Stimulated activated CD8-positive, alpha-beta memory T cell treated with anti-CD3 and anti-CD28 coated beads, Interleukin-4, amount 100 ng/mL, for 4 hours (primary cell): ENCODE data around the gene FCAR.
"Not testable (repeated sequence)": the region's sequence is repeated elsewhere in the genome, so short reads cannot be mapped to it uniquely, and the experiment has no call there.

Experiments used
- DNase-seq, 2 donors: peaks; one replicate each; pipeline ENCODE4 v3.0.0-alpha.2; 2020; ENCODE audit warnings: low read depth in 2 of 2, low spot score in 1 of 2

FCAR gene

DNA sequence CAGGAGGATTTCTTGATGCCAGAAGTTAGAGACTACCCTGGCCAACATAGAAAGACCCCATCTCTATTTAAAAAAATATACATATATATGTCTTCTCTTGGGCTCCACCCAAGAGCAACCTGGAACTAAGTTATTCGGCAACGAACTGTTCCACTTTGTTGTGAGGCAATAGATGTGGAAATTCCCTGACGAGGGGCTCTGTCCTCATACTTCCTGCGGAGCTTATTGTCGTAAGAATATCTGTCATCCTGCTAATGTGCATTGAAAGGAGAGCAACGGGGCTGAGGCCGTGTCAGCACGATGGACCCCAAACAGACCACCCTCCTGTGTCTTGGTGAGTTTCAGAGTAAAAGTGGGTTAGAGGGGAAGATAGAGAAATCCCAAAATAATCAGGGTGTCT lies at the start of gene FCAR:
Gene FCAR (plus strand): TSS at position 246 of the 400 bp plus-strand sequence. CDS start 55 bp downstream, at position 301.
- DNase-seq: no peak

GRCh38 chr19:54824416-54824815 lies 49.6 kb upstream of the FCAR start:
- DNase-seq: not testable (repeated sequence)

- not testable (repeated sequence) for DNase-seq
Measured at GRCh38 chr19:54825326-54825725, 48.7 kb upstream of the FCAR start.

GRCh38 chr19:54828064-54828463 lies 46.0 kb upstream of the FCAR start:
- not testable (repeated sequence) for DNase-seq

DNA sequence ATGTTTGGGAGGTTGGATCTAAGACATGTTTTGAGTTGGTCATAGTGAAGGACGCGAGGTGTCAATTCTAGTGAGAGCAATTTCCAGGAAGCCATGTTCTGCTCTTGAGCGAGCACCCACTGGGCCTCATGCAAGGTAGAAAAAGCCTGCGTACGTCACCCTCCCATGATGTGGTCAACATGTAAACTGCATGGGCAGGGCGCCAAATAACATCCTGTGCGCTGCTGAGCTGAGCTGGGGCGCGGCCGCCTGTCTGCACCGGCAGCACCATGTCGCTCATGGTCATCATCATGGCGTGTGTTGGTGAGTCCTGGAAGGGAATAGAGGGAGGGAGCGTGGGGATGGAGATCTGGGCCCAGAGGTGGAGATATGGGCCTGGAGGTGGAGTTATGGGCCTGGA lies 41.5 kb upstream of the FCAR start, which contains the start of gene KIR2DS4:
Gene KIR2DS4 (plus strand): TSS at position 181 of the 400 bp plus-strand sequence.
- not testable (repeated sequence) for DNase-seq

GRCh38 chr19:54835126-54835525 lies 38.9 kb upstream of the FCAR start:
- DNase-seq: not testable (repeated sequence)

GRCh38 chr19:54837522-54837921 lies 36.5 kb upstream of the FCAR start:
- DNase-seq: not testable (repeated sequence)

DNA sequence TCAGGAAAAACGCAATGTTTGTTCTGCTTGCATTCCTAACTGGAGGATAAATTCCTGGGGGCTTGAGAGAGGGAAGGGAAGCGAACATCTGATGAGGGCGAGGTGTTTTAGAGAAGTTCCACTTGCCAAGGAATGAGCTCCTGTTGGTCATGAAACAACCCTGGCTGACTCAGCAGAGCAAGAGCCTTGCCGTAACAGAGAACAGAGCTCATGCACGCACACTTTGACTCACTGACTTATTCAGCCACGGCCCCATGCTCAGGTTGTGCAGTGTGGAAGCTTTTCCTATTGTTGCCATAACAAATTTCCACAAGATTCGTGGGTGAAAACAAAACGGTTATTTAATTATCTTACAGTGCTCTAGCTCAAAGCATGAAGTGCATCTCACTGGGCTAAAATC lies 30.9 kb upstream of the FCAR start:
- not testable (repeated sequence) for DNase-seq

DNA sequence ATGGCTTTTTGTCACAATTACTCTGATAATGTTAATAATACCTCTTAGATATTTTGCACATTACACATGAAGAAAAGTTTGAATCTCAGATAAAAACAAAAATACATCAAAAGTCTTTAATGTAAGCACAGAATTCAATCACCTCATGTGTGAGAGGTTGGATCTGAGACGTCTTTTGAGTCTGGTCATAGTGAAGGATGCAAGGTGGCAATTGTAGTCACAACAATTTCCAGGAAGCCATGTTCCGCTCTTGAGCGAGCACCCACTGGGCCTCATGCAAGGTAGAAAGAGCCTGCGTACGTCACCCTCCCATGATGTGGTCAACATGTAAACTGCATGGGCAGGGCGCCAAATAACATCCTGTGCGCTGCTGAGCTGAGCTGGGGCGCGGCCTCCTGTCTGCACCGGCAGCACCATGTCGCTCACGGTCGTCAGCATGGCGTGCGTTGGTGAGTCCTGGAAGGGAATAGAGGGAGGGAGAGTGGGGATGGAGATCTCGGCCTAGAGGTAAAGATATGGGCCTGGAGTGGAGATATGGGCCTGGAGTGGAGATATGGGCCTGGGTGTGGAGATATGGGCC lies 23.9 kb upstream of the FCAR start, which contains the start of gene KIR3DL2:
Gene KIR3DL2 (plus strand): TSS at position 383 of the 580 bp plus-strand sequence. CDS start 33 bp downstream, at position 416.
- DNase-seq: not testable (repeated sequence)

DNA sequence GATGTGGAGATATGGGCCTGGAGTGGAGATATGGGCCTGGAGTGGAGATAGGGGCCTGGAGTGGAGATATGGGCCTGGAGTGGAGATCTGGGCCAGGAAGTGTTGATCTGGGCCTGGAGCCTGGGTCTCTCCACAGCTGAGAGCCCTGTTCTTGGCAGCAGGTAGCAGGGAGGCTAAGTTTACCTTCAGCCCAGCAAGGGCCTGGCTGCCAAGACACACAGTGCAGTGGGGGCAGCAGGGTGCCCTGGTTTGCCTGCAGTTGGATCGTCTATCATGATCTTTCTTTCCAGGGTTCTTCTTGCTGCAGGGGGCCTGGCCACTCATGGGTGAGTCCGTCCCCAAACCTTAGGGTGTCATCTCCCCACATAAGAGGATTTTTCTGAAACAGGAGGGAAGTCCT lies 23.1 kb upstream of the FCAR start:
- no peak for DNase-seq

DNA sequence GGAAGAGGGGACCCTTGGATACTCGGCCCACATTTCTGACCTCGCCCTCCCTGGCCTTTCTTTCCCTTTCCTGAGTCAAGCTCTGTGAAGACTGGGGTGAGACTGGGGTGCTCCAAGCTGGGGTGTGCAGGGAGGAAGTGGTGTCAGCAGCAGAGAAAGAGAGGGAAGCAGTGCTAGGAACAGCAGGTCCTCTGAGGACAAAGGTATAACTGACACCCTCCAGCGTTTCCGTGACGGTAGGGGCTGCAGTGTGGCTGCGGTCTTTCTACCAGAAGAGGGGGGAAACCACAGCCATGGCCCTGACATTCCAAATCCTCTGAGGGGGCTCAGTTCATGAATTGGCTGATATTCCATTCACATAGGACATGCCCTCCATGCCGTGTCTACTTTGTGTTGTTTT lies 22.7 kb upstream of the FCAR start:
- DNase-seq: no peak

- DNase-seq: not testable (repeated sequence)
Measured at GRCh38 chr19:54855241-54855640, 18.8 kb upstream of the FCAR start.

DNA sequence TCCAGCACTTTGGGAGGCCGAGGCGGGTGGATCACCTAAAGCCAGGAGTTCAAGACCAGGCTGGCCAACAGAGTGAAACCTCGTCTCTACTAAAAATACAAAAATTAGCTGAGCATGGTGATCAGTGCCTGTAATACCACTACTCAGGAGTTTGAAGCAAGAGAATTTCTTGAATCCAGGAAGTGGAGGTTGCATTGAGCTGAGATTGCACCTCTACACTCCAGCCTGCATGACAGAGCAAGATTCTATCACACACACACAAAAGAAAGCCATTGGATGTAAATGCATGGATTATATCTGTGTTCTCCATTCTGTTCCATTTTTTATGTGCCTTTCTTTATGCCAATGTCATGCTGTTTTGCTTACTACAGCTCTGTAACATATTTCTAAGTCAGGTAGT lies 15.6 kb upstream of the FCAR start:
- not testable (repeated sequence) for DNase-seq

- not testable (repeated sequence) for DNase-seq
Measured at GRCh38 chr19:54859421-54859820, 14.6 kb upstream of the FCAR start.

GRCh38 chr19:54863459-54863858 lies 10.6 kb upstream of the FCAR start:
- not testable (repeated sequence) for DNase-seq

DNA sequence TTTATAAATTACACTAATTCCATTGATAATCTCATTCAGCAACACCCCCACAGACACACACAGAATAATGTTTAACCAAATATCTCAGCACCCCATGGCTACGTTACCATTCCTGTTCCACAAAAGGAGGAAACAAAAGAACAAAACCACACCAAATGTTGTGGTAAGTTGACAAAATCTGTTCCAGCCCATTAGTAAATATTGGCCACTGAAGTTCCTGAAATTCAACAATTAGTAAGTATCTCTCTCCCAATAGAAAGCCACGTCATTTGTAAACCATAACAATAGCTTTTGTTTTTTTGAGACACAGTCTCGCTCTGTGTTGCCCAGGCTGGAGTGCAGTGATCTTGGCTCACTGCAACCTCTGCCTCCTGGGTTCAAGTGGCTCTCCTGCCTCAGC lies 2.3 kb upstream of the FCAR start:
- no peak for DNase-seq

GRCh38 chr19:54875506-54875905 lies 1.5 kb downstream of the FCAR start:
- no peak for DNase-seq

- no peak for DNase-seq
Measured at GRCh38 chr19:54877471-54877870, 3.4 kb downstream of the FCAR start.

DNA sequence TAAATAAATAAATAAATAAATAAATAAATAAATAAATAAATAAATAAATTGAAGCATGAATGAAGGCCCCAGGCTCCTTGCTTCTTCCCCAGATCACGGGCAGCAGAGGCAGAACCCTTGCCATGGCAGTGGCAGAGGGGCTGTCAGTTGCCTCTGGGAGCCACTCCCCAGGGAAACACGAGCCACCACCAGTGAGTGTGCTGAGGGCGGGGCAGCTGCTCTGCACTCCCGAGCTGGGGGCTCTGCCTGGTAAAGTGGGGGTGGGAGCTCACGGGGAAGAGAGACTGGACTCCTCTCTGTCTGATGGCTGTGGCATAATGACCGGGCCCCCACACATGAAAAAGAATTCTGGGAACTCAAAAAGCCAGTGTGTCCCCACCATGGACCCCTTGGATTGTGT lies 7.8 kb downstream of the FCAR start:
- no peak for DNase-seq

DNA sequence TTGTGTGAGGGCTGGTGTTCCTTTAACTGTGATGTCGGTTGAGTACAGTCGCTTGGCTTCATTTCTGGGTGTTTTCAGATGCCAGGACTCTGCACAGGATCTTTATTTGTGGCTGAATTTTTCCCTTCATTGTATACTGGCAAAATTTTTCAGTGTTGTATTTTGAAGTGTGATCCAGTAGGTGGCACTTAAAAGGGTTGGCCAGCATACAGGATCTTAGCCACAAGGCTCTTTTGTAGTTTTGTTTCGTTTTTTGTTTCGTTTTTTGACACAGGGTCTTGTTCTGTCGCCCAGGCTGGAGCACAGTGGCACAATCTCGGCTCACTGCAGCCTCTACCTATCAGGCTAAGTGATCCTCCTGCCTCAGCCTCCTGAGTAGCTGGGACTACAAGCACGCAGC lies 8.7 kb downstream of the FCAR start:
- no peak for DNase-seq

- no peak for DNase-seq
Measured at GRCh38 chr19:54883228-54883627, 9.2 kb downstream of the FCAR start.

GRCh38 chr19:54888239-54888638 lies 14.2 kb downstream of the FCAR start:
- DNase-seq: no peak

DNA sequence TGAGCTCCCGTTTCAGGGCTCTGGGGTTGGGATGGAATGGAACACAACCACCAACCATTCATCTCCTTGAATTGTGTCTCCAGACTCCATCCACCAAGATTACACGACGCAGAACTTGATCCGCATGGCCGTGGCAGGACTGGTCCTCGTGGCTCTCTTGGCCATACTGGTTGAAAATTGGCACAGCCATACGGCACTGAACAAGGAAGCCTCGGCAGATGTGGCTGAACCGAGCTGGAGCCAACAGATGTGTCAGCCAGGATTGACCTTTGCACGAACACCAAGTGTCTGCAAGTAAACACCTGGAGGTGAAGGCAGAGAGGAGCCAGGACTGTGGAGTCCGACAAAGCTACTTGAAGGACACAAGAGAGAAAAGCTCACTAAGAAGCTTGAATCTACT lies 15.5 kb downstream of the FCAR start:
- DNase-seq: no peak
